HG03565 (cell line): ENCODE data around the gene POFUT2.

Source experiments
- ATAC-seq: cut with Tn5 transposase; IDR thresholded peaks from one replicate; pipeline ENCODE4 v1.9.1; 2021; ENCODE audit warnings: mild to moderate bottlenecking, moderate library complexity; ENCODE audit not compliant: unreplicated experiment

Gene POFUT2

GRCh38 chr21:45250914-45251634 lies 36.6 kb downstream of the POFUT2 start:
- no peak for ATAC-seq

- no peak for ATAC-seq
Observed at GRCh38 chr21:45250272-45250671, 37.4 kb downstream of the POFUT2 start.

GRCh38 chr21:45249626-45250025 lies 38.1 kb downstream of the POFUT2 start:
- ATAC-seq, result no peak

GRCh38 chr21:45248893-45249381 lies 38.8 kb downstream of the POFUT2 start:
- no peak for ATAC-seq

- no peak for ATAC-seq
Observed at GRCh38 chr21:45248301-45248892, 39.3 kb downstream of the POFUT2 start.

GRCh38 chr21:45246386-45247320 lies 41.0 kb downstream of the POFUT2 start:
- ATAC-seq, result no peak

GRCh38 chr21:45244799-45245340 lies 42.8 kb downstream of the POFUT2 start:
- no peak for ATAC-seq

- ATAC-seq, result no peak
Observed at GRCh38 chr21:45243603-45244002, 44.1 kb downstream of the POFUT2 start.

- no peak for ATAC-seq
Observed at GRCh38 chr21:45241357-45241756, 46.3 kb downstream of the POFUT2 start.

GRCh38 chr21:45237401-45237800 lies 50.3 kb downstream of the POFUT2 start:
- no peak for ATAC-seq

GRCh38 chr21:45236481-45236880 lies 51.2 kb downstream of the POFUT2 start:
- no peak for ATAC-seq

- ATAC-seq, result no peak
Observed at GRCh38 chr21:45235488-45235887, 52.2 kb downstream of the POFUT2 start.

GRCh38 chr21:45234965-45235364 lies 52.7 kb downstream of the POFUT2 start:
- ATAC-seq, result no peak

- no peak for ATAC-seq
Observed at GRCh38 chr21:45234127-45234526, 53.6 kb downstream of the POFUT2 start.

- no peak for ATAC-seq
Observed at GRCh38 chr21:45231705-45232104, 56.0 kb downstream of the POFUT2 start.

- no peak for ATAC-seq
Observed at GRCh38 chr21:45228656-45229240, 58.9 kb downstream of the POFUT2 start.

- no peak for ATAC-seq
Observed at GRCh38 chr21:45228171-45228641, 59.5 kb downstream of the POFUT2 start.

- ATAC-seq, result no peak
Observed at GRCh38 chr21:45227735-45228134, 60.0 kb downstream of the POFUT2 start.

- no peak for ATAC-seq
Observed at GRCh38 chr21:45226540-45227326, 61.0 kb downstream of the POFUT2 start.
